ENCODE measurements around the gene AGBL1.

DNA sequence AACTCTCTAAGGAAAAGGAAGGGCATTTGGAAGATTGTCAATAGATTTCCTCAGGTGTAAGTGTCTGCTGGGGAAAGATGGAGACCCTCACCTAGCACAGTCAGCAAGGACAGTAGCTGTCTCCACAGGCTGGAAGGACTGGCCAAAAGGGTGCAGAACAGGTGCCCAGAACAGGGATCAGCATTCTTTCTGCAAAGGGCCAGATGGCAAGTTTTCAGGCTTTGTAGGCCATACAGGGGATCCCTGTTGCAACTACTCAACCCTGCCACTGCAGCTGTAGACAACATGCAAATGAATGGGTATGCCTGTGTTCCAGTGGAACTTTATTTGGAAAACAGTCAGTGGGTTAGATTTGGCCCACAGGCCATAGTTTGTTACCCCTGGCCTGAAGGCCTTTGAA, 8.1 kb downstream of the AGBL1 start:
- no peak for TF ChIP-seq POLR2AphosphoS5 (IDR thresholded peaks at IDR 0.05)
- no peak for TF ChIP-seq CTCF (IDR thresholded peaks at IDR 0.05)

All from prostate gland (tissue), 2 donors.